Activated CD4-positive, alpha-beta T cell treated with anti-CD3 and anti-CD28 coated beads for 24 hours (primary cell): Measurements from ENCODE around the gene NRXN3.

Experiments
- DNase-seq, 2 donors: peaks; one replicate each; pipeline ENCODE4 v3.0.0-alpha.2; 2020; ENCODE audit warnings: low read depth in 2 of 2

Gene NRXN3

GRCh38 chr14:78173346-78174035, 3.3 kb downstream of the NRXN3 start:
- no peak for DNase-seq

GRCh38 chr14:78175412-78175811, 5.2 kb downstream of the NRXN3 start:
- no peak for DNase-seq

- no peak for DNase-seq
Measured at GRCh38 chr14:78178071-78178470, 7.9 kb downstream of the NRXN3 start.

GRCh38 chr14:78178971-78179370, 8.8 kb downstream of the NRXN3 start:
- no peak for DNase-seq

- no peak for DNase-seq
Measured at GRCh38 chr14:78181270-78181669, 11.1 kb downstream of the NRXN3 start.

GRCh38 chr14:78182722-78183121, 12.5 kb downstream of the NRXN3 start:
- DNase-seq: no peak

GRCh38 chr14:78184157-78184556, 14.0 kb downstream of the NRXN3 start:
- DNase-seq: no peak

- no peak for DNase-seq
Measured at GRCh38 chr14:78186277-78186676, 16.1 kb downstream of the NRXN3 start.

GRCh38 chr14:78188882-78189281, 18.7 kb downstream of the NRXN3 start:
- no peak for DNase-seq

GRCh38 chr14:78195431-78195830, 25.3 kb downstream of the NRXN3 start:
- DNase-seq: no peak

- DNase-seq: no peak
Measured at GRCh38 chr14:78196323-78196722, 26.1 kb downstream of the NRXN3 start.

- DNase-seq: no peak
Measured at GRCh38 chr14:78197051-78197450, 26.9 kb downstream of the NRXN3 start.

GRCh38 chr14:78202163-78202562, 32.0 kb downstream of the NRXN3 start:
- no peak for DNase-seq

- DNase-seq: no peak
Measured at GRCh38 chr14:78202976-78203375, 32.8 kb downstream of the NRXN3 start.

GRCh38 chr14:78207414-78207813, 37.2 kb downstream of the NRXN3 start:
- no peak for DNase-seq

- DNase-seq: no peak
Measured at GRCh38 chr14:78220273-78220672, 50.1 kb downstream of the NRXN3 start.

GRCh38 chr14:78222746-78223145, 52.6 kb downstream of the NRXN3 start:
- no peak for DNase-seq

- DNase-seq: no peak
Measured at GRCh38 chr14:78227248-78228077, 57.3 kb downstream of the NRXN3 start.

- no peak for DNase-seq
Measured at GRCh38 chr14:78228702-78229327, 58.6 kb downstream of the NRXN3 start.

GRCh38 chr14:78232231-78233000, 62.2 kb downstream of the NRXN3 start:
- DNase-seq: no peak

- DNase-seq: no peak
Measured at GRCh38 chr14:78238141-78238540, 68.0 kb downstream of the NRXN3 start.

- DNase-seq: no peak
Measured at GRCh38 chr14:78240567-78240966, 70.4 kb downstream of the NRXN3 start.
